ENCODE results near the gene CCDC92.

CCDC92 gene

DNA sequence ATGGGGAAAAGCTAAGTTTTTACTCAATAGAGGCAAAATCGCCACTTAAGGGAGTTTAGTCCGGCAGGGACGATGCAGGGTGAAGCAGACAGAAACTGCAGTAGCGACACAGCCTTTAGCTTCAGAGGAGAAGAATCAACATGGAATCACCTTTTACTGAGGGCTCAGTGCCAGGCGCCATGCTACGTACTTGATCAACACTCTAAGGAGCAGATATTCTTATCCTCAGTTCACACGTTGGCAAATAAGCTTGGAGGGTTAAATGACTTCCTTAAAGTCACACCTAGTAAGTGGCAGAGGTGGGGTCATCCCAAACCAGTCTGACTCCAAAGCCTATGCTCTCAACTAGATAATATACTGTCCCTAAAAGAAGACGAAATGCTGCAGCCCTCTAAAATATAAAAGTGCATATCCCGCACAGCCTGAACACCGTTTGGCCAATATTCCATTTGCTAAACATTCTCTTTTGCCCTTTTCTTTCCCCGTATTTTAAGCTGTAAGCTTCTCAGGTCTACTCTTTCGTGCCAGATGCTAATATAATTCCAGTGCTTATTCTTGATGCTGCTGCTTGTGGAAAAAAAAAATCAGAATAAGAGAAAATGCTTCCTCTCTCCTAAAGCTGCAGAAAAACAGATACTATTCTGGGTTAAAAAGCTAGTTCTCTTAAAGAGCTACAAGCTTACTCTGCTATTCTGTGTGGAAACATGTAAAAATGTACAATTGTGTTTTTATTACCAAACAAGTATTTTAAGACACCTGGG is 10.9 kb downstream of the CCDC92 start:
- Histone ChIP-seq H3K27ac (ENCODE audit: low read depth in 2 of 2, low read length in 2 of 2) (peak overlapping the region in 1 of 2 donors; percentile 32), H3K9me3 (ENCODE audit: control insufficient read depth in 2 of 2, low read length in 2 of 2) (no peaks in the 10 kb centered on the region), H3K4me3 (ENCODE audit: low read length in 2 of 2) (peak overlapping the region in 1 of 2 donors; percentile 27), H3K27me3 (ENCODE audit: control insufficient read depth in 2 of 2, insufficient read depth in 2 of 2, low read length in 2 of 2) (no peaks in the 10 kb centered on the region), H3K36me3 (ENCODE audit: control insufficient read depth in 2 of 2, insufficient read depth in 2 of 2, low read length in 2 of 2) (no peaks in the 10 kb centered on the region), H3K4me1 (ENCODE audit: control insufficient read depth in 2 of 2, insufficient read depth in 2 of 2, low read length in 2 of 2) (peaks cover 14 to 23% of the 10 kb centered on the region in 2 donors), H3K9ac (ENCODE audit: low read depth in 1 of 2, low read length in 2 of 2) (no peak overlapping the region)

DNA sequence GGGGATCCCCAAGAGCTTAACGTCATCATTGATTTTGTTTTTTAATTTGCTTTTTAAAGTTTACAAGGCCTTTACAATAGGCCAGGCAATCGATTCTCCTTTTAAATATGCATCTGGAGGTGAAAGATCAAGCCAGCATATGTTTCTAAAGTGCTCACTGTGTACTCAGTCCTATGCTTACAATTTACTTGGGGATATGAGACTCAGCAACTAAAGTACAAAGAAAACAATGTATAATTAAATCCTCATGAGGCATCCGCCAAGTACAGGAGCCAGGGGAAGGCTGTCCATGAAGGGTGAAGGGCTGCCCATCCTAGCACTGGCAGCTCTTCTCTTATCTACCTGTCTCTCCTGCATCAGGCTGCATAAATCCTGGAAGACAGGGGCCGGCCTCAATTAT is 11.8 kb downstream of the CCDC92 start:
- peaks cover 14 to 23% of the 10 kb centered on the region in 2 donors for H3K4me1 ChIP-seq (ENCODE audit: control insufficient read depth in 2 of 2, insufficient read depth in 2 of 2, low read length in 2 of 2)
- H3K27ac ChIP-seq (ENCODE audit: low read depth in 2 of 2, low read length in 2 of 2): no peak overlapping the region
- H3K36me3 ChIP-seq (ENCODE audit: control insufficient read depth in 2 of 2, insufficient read depth in 2 of 2, low read length in 2 of 2): no peaks in the 10 kb centered on the region
- no peak overlapping the region for H3K4me3 ChIP-seq (ENCODE audit: low read length in 2 of 2)
- H3K27me3 ChIP-seq (ENCODE audit: control insufficient read depth in 2 of 2, insufficient read depth in 2 of 2, low read length in 2 of 2): no peaks in the 10 kb centered on the region
- H3K9ac ChIP-seq (ENCODE audit: low read depth in 1 of 2, low read length in 2 of 2): no peak overlapping the region
- H3K9me3 ChIP-seq (ENCODE audit: control insufficient read depth in 2 of 2, low read length in 2 of 2): no peaks in the 10 kb centered on the region

DNA sequence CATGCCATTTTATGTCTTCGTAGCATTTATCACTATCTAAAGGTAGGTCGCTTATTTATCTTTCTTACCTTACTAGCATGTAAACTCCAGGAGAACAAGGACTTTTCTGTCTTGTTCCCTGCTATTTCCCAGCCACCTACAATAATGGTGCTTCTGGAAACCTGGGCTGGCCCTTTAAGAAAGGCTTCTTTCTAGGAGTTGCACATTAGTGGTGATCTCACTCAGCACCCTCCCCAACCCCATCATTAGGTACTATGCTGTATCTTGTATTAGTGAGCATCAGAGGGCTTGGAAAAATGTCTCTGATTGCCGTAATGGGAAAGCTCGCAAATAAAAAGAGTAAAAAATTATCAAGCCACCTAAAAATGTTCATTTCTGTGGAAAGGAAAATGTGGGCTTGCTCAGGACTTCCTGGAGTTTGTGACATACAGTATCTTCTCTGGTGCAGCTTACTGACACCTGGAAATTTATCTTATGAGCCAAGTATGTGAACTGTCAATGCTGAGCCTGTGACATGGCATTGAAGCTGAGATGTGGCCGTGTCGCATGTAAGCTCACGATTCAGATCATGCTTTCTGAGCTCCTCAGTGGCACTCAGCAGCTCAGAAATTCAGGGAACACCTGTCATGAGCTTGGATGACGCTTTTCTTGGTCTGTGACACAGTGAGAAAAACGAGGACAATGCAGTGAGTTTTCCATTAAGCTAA is 12.4 kb downstream of the CCDC92 start:
- Histone ChIP-seq H3K4me3 (ENCODE audit: low read length in 2 of 2) (no peak overlapping the region), H3K27me3 (ENCODE audit: control insufficient read depth in 2 of 2, insufficient read depth in 2 of 2, low read length in 2 of 2) (no peaks in the 10 kb centered on the region), H3K4me1 (ENCODE audit: control insufficient read depth in 2 of 2, insufficient read depth in 2 of 2, low read length in 2 of 2) (peaks cover 14 to 23% of the 10 kb centered on the region in 2 donors), H3K27ac (ENCODE audit: low read depth in 2 of 2, low read length in 2 of 2) (no peak overlapping the region), H3K36me3 (ENCODE audit: control insufficient read depth in 2 of 2, insufficient read depth in 2 of 2, low read length in 2 of 2) (no peaks in the 10 kb centered on the region), H3K9me3 (ENCODE audit: control insufficient read depth in 2 of 2, low read length in 2 of 2) (no peaks in the 10 kb centered on the region), H3K9ac (ENCODE audit: low read depth in 1 of 2, low read length in 2 of 2) (no peak overlapping the region)

DNA sequence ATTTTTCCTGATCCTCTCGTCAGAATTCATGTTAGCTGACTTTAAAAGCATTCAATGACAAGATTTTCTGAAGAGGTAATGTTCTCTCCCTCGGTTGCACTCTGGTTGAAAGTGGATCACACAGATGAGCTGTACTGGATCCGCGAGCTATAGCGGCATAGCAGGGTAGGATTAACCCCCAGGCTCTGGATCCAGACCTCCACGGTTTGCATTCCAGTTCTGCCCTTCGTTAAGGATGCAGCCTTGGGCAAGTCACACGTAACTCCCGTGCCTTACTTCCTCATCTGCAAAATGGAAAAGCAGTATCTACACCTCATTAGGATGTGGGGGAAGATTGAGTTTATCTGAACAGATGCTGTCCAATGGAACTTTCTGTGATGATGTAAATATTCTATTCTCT is 13.8 kb downstream of the CCDC92 start:
- Histone ChIP-seq H3K4me3 (ENCODE audit: low read length in 2 of 2) (no peak overlapping the region), H3K27me3 (ENCODE audit: control insufficient read depth in 2 of 2, insufficient read depth in 2 of 2, low read length in 2 of 2) (no peaks in the 10 kb centered on the region), H3K9me3 (ENCODE audit: control insufficient read depth in 2 of 2, low read length in 2 of 2) (no peaks in the 10 kb centered on the region), H3K36me3 (ENCODE audit: control insufficient read depth in 2 of 2, insufficient read depth in 2 of 2, low read length in 2 of 2) (no peaks in the 10 kb centered on the region), H3K4me1 (ENCODE audit: control insufficient read depth in 2 of 2, insufficient read depth in 2 of 2, low read length in 2 of 2) (peaks cover 14 to 23% of the 10 kb centered on the region in 2 donors), H3K27ac (ENCODE audit: low read depth in 2 of 2, low read length in 2 of 2) (no peak overlapping the region), H3K9ac (ENCODE audit: low read depth in 1 of 2, low read length in 2 of 2) (no peak overlapping the region)

DNA sequence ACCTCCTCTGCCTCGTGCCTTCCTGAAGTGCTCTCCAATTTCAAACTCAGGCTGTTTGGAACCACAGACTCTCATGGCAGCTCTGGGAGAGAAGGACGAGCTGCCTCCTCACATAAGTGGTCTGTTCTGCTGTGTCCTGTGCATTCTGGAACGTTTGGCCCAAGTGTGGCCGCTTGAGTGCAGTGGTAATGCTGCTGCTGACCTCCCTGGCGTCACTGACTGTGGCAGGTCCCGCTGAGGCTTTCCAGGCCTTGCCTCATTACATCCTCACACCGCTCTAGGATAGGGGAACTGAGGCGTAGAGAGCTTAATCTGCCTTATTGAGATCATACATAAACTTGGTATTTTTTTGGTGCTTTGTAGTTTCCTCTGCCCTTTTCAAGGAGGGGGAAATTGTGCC is 14.2 kb downstream of the CCDC92 start:
- Histone ChIP-seq H3K4me3 (ENCODE audit: low read length in 2 of 2) (no peak overlapping the region), H3K36me3 (ENCODE audit: control insufficient read depth in 2 of 2, insufficient read depth in 2 of 2, low read length in 2 of 2) (no peaks in the 10 kb centered on the region), H3K27ac (ENCODE audit: low read depth in 2 of 2, low read length in 2 of 2) (no peak overlapping the region), H3K4me1 (ENCODE audit: control insufficient read depth in 2 of 2, insufficient read depth in 2 of 2, low read length in 2 of 2) (peaks cover 11 to 20% of the 10 kb centered on the region in 2 donors), H3K9ac (ENCODE audit: low read depth in 1 of 2, low read length in 2 of 2) (no peak overlapping the region), H3K9me3 (ENCODE audit: control insufficient read depth in 2 of 2, low read length in 2 of 2) (no peaks in the 10 kb centered on the region), H3K27me3 (ENCODE audit: control insufficient read depth in 2 of 2, insufficient read depth in 2 of 2, low read length in 2 of 2) (no peaks in the 10 kb centered on the region)

DNA sequence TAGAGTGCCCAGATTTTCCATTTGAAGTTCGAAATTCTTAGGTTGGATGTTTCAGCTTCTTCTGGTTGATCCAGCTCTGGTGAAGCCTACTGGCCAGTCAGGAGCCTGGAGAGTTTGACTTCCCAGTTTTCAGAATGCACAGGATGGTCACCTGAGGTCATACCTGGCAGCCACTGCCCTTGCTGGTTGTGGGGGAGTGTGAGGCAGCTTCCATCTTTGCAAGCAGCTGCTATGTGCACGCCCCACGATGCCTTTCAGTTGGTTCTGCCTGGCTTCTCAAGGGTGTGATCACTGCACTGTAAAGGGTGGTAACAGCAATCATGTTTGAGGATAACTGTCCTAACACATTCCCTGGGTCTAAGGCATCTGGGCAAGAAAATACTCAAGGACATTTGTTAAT is 15.4 kb downstream of the CCDC92 start:
- Histone ChIP-seq H3K9ac (ENCODE audit: low read depth in 1 of 2, low read length in 2 of 2) (no peak overlapping the region), H3K27ac (ENCODE audit: low read depth in 2 of 2, low read length in 2 of 2) (no peak overlapping the region), H3K9me3 (ENCODE audit: control insufficient read depth in 2 of 2, low read length in 2 of 2) (no peaks in the 10 kb centered on the region), H3K27me3 (ENCODE audit: control insufficient read depth in 2 of 2, insufficient read depth in 2 of 2, low read length in 2 of 2) (no peaks in the 10 kb centered on the region), H3K36me3 (ENCODE audit: control insufficient read depth in 2 of 2, insufficient read depth in 2 of 2, low read length in 2 of 2) (no peaks in the 10 kb centered on the region), H3K4me3 (ENCODE audit: low read length in 2 of 2) (no peak overlapping the region), H3K4me1 (ENCODE audit: control insufficient read depth in 2 of 2, insufficient read depth in 2 of 2, low read length in 2 of 2) (peaks cover 6 to 14% of the 10 kb centered on the region in 2 donors)

DNA sequence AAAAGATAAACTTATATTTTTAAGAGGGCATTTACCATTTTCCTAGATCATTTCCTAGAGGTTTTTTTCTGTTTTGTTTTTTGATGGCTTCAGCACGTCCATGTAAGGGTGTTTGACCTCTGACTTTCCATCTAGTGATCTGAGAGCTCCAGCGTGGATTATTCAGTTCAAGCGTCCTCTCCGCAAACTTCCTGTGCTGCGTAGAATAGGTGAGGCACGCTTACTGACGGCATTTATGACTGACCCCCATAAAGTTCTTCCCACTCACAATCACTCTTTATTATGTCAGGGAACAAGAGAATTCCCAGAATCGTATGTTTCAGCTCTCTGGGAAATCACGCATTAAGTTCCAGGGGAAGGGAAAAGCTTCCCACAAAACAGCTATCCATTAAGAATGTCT is 16.4 kb downstream of the CCDC92 start:
- no peaks in the 10 kb centered on the region for H3K27me3 ChIP-seq (ENCODE audit: control insufficient read depth in 2 of 2, insufficient read depth in 2 of 2, low read length in 2 of 2)
- peaks cover 4 to 12% of the 10 kb centered on the region in 2 donors for H3K4me1 ChIP-seq (ENCODE audit: control insufficient read depth in 2 of 2, insufficient read depth in 2 of 2, low read length in 2 of 2)
- H3K36me3 ChIP-seq (ENCODE audit: control insufficient read depth in 2 of 2, insufficient read depth in 2 of 2, low read length in 2 of 2): no peaks in the 10 kb centered on the region
- no peak overlapping the region for H3K4me3 ChIP-seq (ENCODE audit: low read length in 2 of 2)
- no peak overlapping the region for H3K27ac ChIP-seq (ENCODE audit: low read depth in 2 of 2, low read length in 2 of 2)
- H3K9me3 ChIP-seq (ENCODE audit: control insufficient read depth in 2 of 2, low read length in 2 of 2): no peaks in the 10 kb centered on the region
- no peak overlapping the region for H3K9ac ChIP-seq (ENCODE audit: low read depth in 1 of 2, low read length in 2 of 2)

DNA sequence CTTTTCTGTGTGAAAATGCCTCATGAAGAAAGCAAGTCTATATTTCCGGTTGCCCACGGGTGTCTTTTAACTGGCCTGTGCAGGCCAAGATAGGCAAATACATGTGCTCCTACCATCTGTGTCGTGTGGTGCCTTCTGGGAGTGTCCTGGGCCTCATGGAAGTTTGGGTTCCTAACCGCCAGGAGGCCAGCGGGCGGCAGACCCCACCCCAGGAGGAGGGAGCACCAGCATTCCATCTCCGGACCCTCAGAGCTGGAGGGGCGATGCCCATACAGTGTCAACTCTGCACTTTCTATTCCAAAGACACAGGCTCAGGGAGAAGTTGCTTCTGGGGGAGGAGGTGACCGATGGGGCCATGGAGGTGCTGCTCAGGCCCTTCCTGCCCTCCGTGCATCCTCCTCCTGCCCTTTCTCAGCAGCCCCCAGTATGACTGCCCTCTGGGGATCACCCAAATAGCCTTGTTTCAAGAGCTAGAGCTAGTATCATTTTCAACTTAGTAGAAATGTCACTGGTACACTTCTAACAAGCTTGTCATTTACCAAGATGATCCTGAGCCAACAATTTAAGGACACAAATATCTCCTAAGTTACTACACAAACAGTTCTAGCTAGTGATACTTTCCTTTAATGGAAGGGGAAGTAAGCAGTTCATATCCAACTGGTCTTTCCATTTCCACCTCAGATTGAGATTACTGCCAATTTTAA is 17.8 kb downstream of the CCDC92 start:
- Histone ChIP-seq H3K9ac (ENCODE audit: low read depth in 1 of 2, low read length in 2 of 2) (no peak overlapping the region), H3K4me1 (ENCODE audit: control insufficient read depth in 2 of 2, insufficient read depth in 2 of 2, low read length in 2 of 2) (peaks cover 0 to 3% of the 10 kb centered on the region in 2 donors), H3K27me3 (ENCODE audit: control insufficient read depth in 2 of 2, insufficient read depth in 2 of 2, low read length in 2 of 2) (no peaks in the 10 kb centered on the region), H3K9me3 (ENCODE audit: control insufficient read depth in 2 of 2, low read length in 2 of 2) (no peaks in the 10 kb centered on the region), H3K4me3 (ENCODE audit: low read length in 2 of 2) (no peak overlapping the region), H3K27ac (ENCODE audit: low read depth in 2 of 2, low read length in 2 of 2) (no peak overlapping the region), H3K36me3 (ENCODE audit: control insufficient read depth in 2 of 2, insufficient read depth in 2 of 2, low read length in 2 of 2) (no peaks in the 10 kb centered on the region)

DNA sequence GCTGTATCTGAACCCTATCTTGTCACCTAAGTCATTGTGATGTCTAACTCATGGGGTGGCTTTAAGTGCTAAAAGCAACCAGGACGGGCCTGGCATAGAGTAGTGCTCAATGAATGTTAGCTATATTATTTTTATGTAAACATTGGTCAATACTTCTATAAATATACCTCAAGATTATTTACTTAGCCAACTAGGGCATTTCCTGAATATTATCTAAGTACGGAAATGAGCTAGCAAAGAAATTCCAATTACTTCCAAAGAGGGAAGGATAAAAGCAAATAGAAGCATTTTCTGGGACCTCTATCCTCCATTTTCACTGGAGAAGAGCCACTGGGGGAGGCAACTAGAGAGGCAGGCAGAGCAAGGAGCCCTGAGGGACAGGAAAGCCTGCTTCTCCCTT is 20.6 kb downstream of the CCDC92 start:
- Histone ChIP-seq H3K27ac (ENCODE audit: low read depth in 2 of 2, low read length in 2 of 2) (no peak overlapping the region), H3K9ac (ENCODE audit: low read depth in 1 of 2, low read length in 2 of 2) (no peak overlapping the region), H3K9me3 (ENCODE audit: control insufficient read depth in 2 of 2, low read length in 2 of 2) (no peaks in the 10 kb centered on the region), H3K4me3 (ENCODE audit: low read length in 2 of 2) (no peak overlapping the region), H3K36me3 (ENCODE audit: control insufficient read depth in 2 of 2, insufficient read depth in 2 of 2, low read length in 2 of 2) (no peaks in the 10 kb centered on the region), H3K27me3 (ENCODE audit: control insufficient read depth in 2 of 2, insufficient read depth in 2 of 2, low read length in 2 of 2) (no peaks in the 10 kb centered on the region), H3K4me1 (ENCODE audit: control insufficient read depth in 2 of 2, insufficient read depth in 2 of 2, low read length in 2 of 2) (peaks cover 0 to 3% of the 10 kb centered on the region in 2 donors)

DNA sequence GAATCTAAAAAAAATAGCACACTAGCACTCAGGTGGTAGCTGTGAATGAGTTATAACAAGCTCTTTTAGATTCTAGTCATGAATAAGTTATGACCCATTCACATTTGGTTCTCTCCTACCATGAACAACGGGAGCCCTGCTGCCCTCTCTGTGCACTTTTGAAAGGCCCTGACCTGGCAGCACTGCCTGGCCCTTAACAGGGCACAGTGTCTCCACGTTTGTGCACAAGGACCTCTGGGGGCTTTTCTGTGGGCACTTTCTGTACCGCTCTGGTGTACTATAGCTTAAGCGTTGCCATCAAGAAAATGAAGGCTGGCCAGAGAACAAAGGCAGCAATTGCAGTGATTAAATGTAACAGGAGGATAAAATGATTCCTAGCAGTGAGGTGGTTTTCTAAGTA is 21.2 kb downstream of the CCDC92 start:
- Histone ChIP-seq H3K9ac (ENCODE audit: low read depth in 1 of 2, low read length in 2 of 2) (no peak overlapping the region), H3K27ac (ENCODE audit: low read depth in 2 of 2, low read length in 2 of 2) (no peak overlapping the region), H3K27me3 (ENCODE audit: control insufficient read depth in 2 of 2, insufficient read depth in 2 of 2, low read length in 2 of 2) (no peaks in the 10 kb centered on the region), H3K36me3 (ENCODE audit: control insufficient read depth in 2 of 2, insufficient read depth in 2 of 2, low read length in 2 of 2) (no peaks in the 10 kb centered on the region), H3K4me3 (ENCODE audit: low read length in 2 of 2) (no peak overlapping the region), H3K9me3 (ENCODE audit: control insufficient read depth in 2 of 2, low read length in 2 of 2) (no peaks in the 10 kb centered on the region), H3K4me1 (ENCODE audit: control insufficient read depth in 2 of 2, insufficient read depth in 2 of 2, low read length in 2 of 2) (peaks cover 0 to 3% of the 10 kb centered on the region in 2 donors)

All from mucosa of rectum (tissue), 2 donors.